Upper lobe of left lung (tissue), 6 donors: ENCODE measurements around the gene WDR76. TPM values are rescaled to one million over a fixed set of nuclear protein-coding genes. Genes with fewer than 3 reads are reported as not detected.
A peak's percentile ranks its signal among the peaks of the same experiment; 100 is the strongest.
"Not testable (repeated sequence)": the region's sequence is repeated elsewhere in the genome, so short reads cannot be mapped to it uniquely, and the experiment has no call there.

Experiments used
- ATAC-seq, 2 donors: fragments of 200-7000 bp; cut with Tn5 transposase; one replicate each; pipeline ENCODE4 v1.9.1; 2022; ENCODE audit warnings: mild to moderate bottlenecking in 2 of 2, moderate library complexity in 2 of 2; ENCODE audit not compliant: low FRiP score in 2 of 2
- DNase-seq, 2 donors: peaks; one replicate each; pipeline ENCODE4 v3.0.0-alpha.2; 2019 to 2020
- H3K27ac ChIP-seq, 4 donors: fragments of 200-600 bp; sonication (generic); one replicate each; pipeline ENCODE4 v1.5.1; 2016 to 2019
- H3K27me3 ChIP-seq, 4 donors: fragments of 200-600 bp; sonication (generic); one replicate each; pipeline ENCODE4 v1.5.1; 2017 to 2019
- H3K36me3 ChIP-seq, 4 donors: fragments of 200-600 bp; sonication (generic); one replicate each; pipeline ENCODE4 v1.5.1; 2016 to 2019
- H3K4me1 ChIP-seq, 4 donors: fragments of 200-600 bp; sonication (generic); one replicate each; pipeline ENCODE4 v1.5.1; 2018 to 2019
- H3K4me3 ChIP-seq, 4 donors: fragments of 200-600 bp; sonication (generic); one replicate each; pipeline ENCODE4 v1.5.1; 2017 to 2019; ENCODE audit warnings: mild to moderate bottlenecking in 2 of 4, moderate library complexity in 1 of 4
- H3K9me3 ChIP-seq, 4 donors: fragments of 200-600 bp; sonication (generic); one replicate each; pipeline ENCODE4 v1.5.1; 2018 to 2019
- EP300 ChIP-seq, 4 donors: sonication (generic); formaldehyde crosslinking; IDR thresholded peaks; one replicate each; pipeline ENCODE4 v1.5.1; 2017; ENCODE audit warnings: antibody characterized with exemption in 4 of 4, control low read depth in 2 of 4
- POLR2A ChIP-seq, 4 donors: fragments of 450-650 bp; IDR thresholded peaks; one replicate each; pipeline ENCODE4 v1.5.1; 2016 to 2017; ENCODE audit warnings: antibody characterized with exemption in 4 of 4, mild to moderate bottlenecking in 2 of 4
- POLR2AphosphoS5 ChIP-seq, 2 donors: sonication (generic); formaldehyde crosslinking; IDR thresholded peaks; one replicate each; pipeline ENCODE4 v1.5.1; 2017; ENCODE audit warnings: antibody characterized with exemption in 2 of 2
- WGBS, 2 donors: methylation state at CpG; one replicate each; pipeline ENCODE4 v1.1.5; 2017 to 2018; 5-methylcytosine and 5-hydroxymethylcytosine counted together
- total RNA-seq, 6 donors: library from RNA; depleted of rRNA in 4 of 6; stranded (reverse); fragments of >200 nt in 4 of 6; gene quantifications; one replicate each; pipeline versions ENCODE4 v1.1.0 to v1.2.1, GENCODE V29; 2016 to 2021
- TF ChIP-seq, protein P1 (sequence below), 6 experiments: fragments of 450-650 bp in 4 of 6; fragments of 200-600 bp in 2 of 6; sonication (generic) in 2 of 6; IDR thresholded peaks; one replicate each; pipeline ENCODE4 v1.5.1; 2016 to 2019; ENCODE audit warnings: antibody characterized with exemption in 6 of 6
- donor health status: DM: no; HTN: no; CAD: no; lungs with moderate emphysema.
- donor health status: DM: no; HTN: yes; CAD: no; lungs with severe emphysema.

Gene WDR76
- total RNA-seq, 6 donors from 2014 or later: 0.89 to 10.1 (median 3.4) TPM

DNA sequence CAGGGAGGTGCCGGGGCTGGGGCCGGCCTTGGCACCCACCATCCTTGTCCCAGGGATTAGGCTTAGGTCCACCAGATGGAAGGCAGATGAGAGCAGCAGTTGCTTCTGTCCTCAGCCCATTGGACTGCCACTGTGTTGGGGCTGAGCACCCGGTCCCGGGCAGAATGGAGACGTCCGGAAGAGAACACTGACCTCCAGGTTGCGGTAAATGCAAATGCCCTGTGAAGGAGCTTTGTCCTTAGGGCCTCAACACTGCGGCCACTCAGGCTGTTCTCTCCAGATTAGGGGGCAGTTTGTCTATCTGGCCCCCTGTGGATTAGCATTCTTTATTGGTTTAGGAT is 26.9 kb upstream of the WDR76 start, which contains the start of gene SERINC4:
Gene SERINC4 (minus strand): TSS at position 276 of the 341 bp plus-strand sequence. CDS start 234 bp downstream, at position 42.
- TF ChIP-seq POLR2A (IDR thresholded peaks at IDR 0.05) (no peak), POLR2AphosphoS5 (IDR thresholded peaks at IDR 0.05) (no peak), EP300 (IDR thresholded peaks at IDR 0.05) (no peak)
- TF ChIP-seq, protein P1, sequence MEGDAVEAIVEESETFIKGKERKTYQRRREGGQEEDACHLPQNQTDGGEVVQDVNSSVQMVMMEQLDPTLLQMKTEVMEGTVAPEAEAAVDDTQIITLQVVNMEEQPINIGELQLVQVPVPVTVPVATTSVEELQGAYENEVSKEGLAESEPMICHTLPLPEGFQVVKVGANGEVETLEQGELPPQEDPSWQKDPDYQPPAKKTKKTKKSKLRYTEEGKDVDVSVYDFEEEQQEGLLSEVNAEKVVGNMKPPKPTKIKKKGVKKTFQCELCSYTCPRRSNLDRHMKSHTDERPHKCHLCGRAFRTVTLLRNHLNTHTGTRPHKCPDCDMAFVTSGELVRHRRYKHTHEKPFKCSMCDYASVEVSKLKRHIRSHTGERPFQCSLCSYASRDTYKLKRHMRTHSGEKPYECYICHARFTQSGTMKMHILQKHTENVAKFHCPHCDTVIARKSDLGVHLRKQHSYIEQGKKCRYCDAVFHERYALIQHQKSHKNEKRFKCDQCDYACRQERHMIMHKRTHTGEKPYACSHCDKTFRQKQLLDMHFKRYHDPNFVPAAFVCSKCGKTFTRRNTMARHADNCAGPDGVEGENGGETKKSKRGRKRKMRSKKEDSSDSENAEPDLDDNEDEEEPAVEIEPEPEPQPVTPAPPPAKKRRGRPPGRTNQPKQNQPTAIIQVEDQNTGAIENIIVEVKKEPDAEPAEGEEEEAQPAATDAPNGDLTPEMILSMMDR (IDR thresholded peaks at IDR 0.05): no peak
- H3K27me3 ChIP-seq: no peaks in the 10 kb centered on the region
- WGBS, 2 donors: 96 to 98% methylated on average over 7 to 8 of the region's 8 CpGs

DNA sequence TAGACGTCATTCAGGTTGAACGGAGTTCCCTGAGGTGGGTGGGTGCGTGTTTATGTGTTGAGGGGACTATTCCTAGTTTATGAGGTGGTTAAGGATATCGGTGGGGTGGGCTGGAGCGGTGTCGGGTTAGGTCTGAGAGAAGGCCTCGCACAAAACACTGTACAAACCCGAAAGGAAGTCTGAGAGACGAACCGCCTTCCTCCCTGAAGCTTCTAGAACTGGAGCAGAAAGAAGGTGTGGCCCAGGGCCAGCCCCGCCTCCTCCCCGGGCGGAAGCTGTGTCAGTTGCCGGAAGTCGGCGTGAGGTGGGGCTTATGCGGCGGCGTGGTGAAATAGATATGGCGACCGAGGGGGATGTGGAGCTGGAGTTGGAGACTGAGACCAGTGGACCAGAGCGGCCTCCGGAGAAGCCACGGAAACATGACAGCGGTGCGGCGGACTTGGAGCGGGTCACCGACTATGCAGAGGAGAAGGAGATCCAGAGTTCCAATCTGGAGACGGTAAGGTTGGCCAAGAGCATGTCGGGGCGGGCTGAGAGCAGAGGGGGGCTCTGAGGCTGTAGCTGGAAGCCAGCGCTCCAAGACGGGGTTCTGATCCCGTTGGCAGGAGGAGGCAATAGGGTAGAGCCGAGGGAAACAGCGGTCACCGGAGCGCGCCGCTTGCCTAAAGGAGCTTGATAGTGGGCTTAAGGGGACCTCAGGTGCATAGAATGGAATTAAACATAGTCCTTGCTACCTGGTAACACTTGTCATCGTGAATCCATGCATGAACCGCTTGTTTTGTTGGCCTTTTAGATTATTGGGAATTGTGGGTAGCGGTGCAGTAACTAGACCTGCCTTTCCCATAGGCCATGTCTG is 26.3 kb upstream of the WDR76 start, which contains the start of gene HYPK:
Gene HYPK (plus strand): TSS at position 314 of the 856 bp plus-strand sequence. CDS start 24 bp downstream, at position 338.
- Histone ChIP-seq H3K4me1 (peaks cover 32 to 50% (median 37%) of the 10 kb centered on the region in 4 donors), H3K9me3 (no peaks in the 10 kb centered on the region), H3K27me3 (no peaks in the 10 kb centered on the region), H3K4me3 (peak within 1 kb of the TSS; percentile 80 to 93 (median 87)), H3K36me3 (peaks cover 13 to 81% (median 41%) of the 10 kb centered on the region in 4 donors), H3K27ac (peak within 1 kb of the TSS; percentile 80 to 92 (median 84))
- DNase-seq (peak; percentile 95 to 96), ATAC-seq (peak; percentile 96 to 97)
- TF ChIP-seq, protein P1 (IDR thresholded peaks at IDR 0.05): no peak
- no peak for TF ChIP-seq EP300 (IDR thresholded peaks at IDR 0.05)
- TF ChIP-seq POLR2A (IDR thresholded peaks at IDR 0.05): peak in 3 of 4 donors; percentile 41 to 76 (median 62)
- TF ChIP-seq POLR2AphosphoS5 (IDR thresholded peaks at IDR 0.05): peak; percentile 87 to 90
- WGBS, 2 donors: 8 to 16% methylated on average over 24 to 44 of the region's 44 CpGs

More for the DNA sequence above, 26.9 kb upstream of the WDR76 start, which contains the start of gene SERINC4:
- Histone ChIP-seq H3K27ac (peak within 1 kb of the TSS; percentile 80 to 92 (median 84)), H3K4me3 (peak within 1 kb of the TSS; percentile 80 to 93 (median 87)), H3K9me3 (no peaks in the 10 kb centered on the region), H3K4me1 (peaks cover 38 to 56% (median 42%) of the 10 kb centered on the region in 4 donors), H3K36me3 (peaks cover 10 to 81% (median 40%) of the 10 kb centered on the region in 4 donors)
- peak in 1 of 2 donors; percentile 74 for DNase-seq
- ATAC-seq: peak in 1 of 2 donors; percentile 2

DNA sequence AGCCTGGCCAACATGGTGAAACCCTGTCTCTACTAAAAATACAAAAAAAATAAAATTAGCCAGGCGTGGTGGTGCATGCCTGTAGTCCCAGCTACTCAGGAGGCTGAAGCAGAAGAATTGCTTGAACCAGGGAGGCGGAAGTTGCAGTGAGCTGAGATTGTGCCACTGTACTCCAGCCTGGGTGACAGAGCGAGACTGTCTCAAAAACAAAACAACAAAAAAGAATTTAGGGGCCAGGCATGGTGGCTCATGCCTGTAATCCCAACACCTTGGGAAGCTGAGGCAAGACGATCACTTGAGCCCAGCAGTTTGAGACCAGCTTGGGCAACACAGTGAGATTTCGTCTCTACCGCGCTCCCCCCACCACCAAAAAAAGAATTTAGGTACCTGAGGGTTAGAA is 24.1 kb upstream of the WDR76 start:
- Histone ChIP-seq H3K4me1 (peaks cover 28 to 33% (median 30%) of the 10 kb centered on the region in 4 donors), H3K36me3 (peaks cover 10 to 81% (median 49%) of the 10 kb centered on the region in 4 donors)
- H3K27ac ChIP-seq, H3K4me3 ChIP-seq, H3K27me3 ChIP-seq, DNase-seq, H3K9me3 ChIP-seq, ATAC-seq: not testable (repeated sequence)
- 93 to 98% methylated on average over 5 to 7 of the region's 7 CpGs for WGBS, 2 donors

DNA sequence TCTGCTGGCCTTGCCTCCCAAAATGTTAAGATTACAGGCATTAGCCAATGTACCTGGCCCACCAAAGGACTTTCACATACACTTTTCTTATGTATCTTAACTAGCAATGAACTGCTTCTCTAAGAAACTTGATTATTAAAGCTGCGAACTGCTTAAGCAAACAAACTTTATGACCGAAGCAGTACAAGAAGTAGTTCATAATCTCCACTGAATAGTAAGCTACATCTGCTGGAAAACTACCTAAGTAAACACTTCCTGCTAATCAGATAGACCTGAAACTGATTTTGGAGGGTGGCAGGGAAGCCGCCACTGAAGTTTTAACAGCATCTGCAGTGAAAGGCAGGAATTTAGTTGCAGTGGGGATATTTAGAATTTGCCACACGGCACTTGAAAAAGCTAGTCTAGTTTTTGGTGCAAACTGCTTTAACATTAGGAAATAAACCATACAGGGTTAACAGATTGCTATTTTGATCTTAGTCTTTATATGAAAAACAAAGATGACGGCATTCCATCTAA is 18.3 kb upstream of the WDR76 start:
- Histone ChIP-seq H3K4me1 (no peaks in the 10 kb centered on the region), H3K27me3 (no peaks in the 10 kb centered on the region), H3K27ac (no peak overlapping the region), H3K36me3 (peaks cover 31 to 100% (median 90%) of the 10 kb centered on the region in 4 donors), H3K4me3 (no peak overlapping the region), H3K9me3 (no peaks in the 10 kb centered on the region)
- DNase-seq: no peak
- 92 to 96% methylated on average over 5 of the region's 5 CpGs for whole genome bisulfite sequencing, 2 donors
- no peak for TF ChIP-seq POLR2A (IDR thresholded peaks at IDR 0.05)
- TF ChIP-seq POLR2AphosphoS5 (IDR thresholded peaks at IDR 0.05): no peak
- TF ChIP-seq, protein P1 (IDR thresholded peaks at IDR 0.05): no peak
- TF ChIP-seq EP300 (IDR thresholded peaks at IDR 0.05): no peak
- ATAC-seq: no peak
